NCI-H2227 treated with DMSO at 0.1 percent for 48 hours (cell line): ENCODE results near the gene SHB.
"Not testable (repeated sequence)": the region's sequence is repeated elsewhere in the genome, so short reads cannot be mapped to it uniquely, and the experiment has no call there.

Source experiments
- DNase-seq: peaks from one replicate; lab custom pipeline; 2025; lab: John Stamatoyannopoulos, UW

The SHB gene

DNA sequence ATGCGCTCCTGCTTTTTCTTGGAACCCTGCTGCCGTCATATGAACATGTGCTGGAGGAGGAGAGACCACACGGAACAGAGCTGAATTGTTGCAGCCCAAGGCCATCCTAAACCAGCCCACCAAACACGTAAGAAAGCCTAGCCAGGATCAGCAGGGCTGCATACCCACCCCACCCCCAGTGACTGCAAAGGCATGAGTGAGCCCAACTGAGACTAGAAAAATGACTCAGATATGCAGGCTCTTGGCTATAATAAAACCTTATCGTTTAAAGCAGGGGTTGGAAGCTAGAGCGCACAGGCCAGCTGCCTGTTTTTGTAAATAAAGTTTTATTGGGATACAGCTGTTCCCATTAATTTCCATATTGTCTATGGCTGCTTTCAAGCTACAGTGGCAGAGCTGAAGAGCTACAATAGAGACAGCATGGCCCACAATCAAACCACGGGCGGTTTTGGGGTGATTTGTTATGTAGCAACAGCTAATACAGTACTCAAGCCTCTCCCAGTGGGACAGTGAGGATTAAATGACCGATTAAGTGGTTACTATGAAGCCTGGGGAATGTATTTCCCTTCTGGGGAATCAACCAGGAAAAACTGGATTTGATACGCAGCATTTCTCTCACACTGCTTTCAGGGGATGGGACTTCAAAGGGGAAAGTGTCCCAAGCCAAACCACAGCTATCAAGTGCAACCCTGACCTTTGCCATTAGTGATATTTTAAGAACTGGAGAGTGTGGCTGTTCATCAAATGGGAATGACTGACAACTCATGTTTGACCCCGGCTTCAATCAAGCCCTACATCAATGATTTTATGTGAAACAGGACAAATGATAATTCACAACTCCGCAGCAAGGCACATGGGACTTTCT, 6.3 kb downstream of the SHB start:
- no peak for DNase-seq

DNA sequence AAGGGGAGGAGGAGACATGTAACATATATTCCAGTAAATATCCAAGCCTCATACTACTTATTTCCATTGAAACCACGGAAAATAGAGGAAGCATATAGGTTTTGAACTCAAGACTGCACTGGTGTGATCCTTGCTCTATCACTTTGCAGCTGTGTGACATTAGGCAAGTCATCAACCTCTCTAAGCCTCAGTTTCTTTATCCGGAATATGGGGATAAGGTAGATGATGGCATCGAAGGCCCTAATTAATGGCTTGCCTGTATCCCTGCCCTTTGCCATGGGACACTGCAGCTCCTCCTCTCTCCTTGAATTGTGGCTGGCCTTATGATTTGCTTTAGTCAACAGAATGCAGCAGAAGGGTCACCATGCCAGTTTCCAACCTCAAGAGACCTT, 6.9 kb downstream of the SHB start:
- DNase-seq = no peak

DNA sequence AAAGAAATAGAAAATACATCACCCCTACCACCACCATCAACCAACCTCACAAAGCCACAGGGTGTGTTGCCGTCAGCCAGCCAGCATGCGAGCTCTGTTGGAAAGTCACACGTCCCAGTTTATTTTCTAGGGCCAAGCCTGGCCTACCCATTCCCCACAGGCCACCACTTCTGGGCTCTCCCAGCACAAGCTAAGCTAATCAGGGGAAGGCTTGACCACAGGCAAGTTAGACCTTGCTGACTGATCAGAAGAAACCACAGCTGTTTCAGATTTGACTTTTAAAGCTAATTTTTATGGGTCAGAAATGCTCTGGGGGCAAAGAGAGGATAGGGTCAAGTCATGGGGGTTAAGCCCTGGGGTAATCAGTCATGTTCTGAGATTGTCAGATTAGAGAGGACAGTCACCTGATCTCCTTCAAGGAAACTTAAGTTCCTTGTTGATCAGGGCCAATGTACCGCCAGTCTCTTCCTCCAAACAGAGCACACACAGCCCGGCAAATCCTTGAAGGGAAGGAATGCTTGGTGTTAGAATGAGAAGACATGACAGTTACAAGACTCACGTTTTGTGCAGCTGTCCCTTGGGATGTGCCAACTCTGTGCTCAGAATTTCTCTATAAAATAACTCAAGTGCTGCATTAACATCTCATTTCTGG, 7.6 kb downstream of the SHB start:
- DNase-seq = no peak

DNA sequence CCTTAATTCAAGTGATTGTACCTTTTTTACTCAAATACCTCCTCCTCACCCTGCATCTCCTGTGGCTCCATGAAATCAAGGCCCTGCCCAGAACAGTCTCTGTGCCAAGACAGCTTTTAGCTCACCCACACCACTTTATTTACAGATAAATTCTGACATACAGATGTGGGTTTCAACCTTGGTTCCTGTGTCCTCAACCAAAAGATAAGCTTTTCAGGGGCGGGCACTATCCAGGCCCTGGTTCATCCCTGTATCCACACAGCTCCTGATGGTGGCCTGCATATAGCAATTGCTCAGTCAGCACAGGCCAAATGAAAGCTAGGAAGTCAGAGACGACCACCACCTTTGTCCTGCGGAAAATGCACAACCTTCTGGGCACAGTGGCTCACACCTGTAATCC, 8.3 kb downstream of the SHB start:
- DNase-seq = no peak

DNA sequence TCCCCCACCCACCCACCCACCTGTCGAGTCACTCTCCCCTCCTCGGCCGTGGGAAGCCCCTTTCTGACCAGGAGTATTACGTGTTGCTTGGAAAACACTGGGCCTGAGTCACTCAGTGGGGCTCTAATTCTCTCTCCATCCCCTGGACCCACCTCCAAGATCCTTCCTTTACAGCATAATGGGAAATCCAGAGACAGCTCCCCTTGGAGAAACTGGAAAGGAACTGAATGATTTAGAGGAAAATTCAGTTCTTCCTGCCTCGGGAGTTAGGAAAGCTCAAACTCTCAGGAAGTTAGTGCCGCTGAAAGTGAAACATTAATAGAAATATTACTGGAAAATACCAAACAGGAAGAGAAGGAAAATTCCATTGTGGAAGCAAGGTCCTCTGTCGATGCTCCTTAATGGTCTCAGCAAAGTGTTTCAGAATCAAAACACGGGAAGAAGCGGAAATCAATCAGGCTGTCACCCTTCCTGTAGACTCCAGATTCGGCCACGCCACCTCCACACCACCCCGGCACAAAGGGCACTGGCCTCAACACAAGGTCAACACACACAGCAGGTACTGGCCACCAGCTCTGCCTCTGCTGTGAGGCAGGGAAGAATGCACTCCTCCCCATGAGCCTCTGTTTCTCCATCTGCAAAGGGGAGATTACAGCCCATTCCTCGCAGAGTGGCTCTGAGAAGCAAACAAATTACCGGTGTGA, 9.6 kb downstream of the SHB start:
- DNase-seq = no peak

DNA sequence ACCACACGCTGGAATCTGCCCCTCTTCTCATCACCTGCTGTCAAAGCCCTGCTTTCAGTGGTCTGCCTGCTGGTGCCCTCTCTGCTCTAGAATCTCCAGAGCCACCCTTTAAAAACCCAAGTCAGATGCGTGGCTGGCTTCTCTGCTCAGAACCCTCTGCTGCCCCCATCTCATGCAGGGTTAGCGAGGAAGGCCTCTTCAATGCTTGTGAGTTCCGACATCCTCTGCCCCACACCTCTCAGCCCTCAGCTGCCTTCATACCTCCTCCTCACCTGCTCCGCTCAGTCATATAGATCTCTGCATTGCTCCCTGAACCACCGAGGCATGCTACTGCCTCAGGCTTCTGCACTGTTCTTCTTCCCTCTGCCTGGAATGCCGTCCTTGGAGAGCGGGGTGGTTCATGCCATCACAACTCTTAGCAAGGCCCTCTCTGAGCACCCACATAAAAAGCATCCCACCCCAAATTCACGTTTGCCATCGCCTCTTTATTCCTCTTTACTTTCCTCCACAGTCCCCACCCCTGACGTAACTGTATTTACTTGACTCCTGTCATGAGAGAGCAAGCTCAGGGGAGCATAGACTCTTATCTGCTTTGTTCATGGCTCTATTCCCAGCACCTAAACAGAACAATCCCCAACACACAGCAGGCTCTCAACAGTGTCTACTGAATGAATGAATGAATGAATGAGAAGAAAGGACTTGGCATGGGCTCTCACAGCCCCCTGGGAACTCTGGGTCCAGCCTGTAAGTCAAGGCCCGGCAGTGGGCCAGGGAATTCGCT, 10.4 kb downstream of the SHB start:
- DNase-seq = no peak

DNA sequence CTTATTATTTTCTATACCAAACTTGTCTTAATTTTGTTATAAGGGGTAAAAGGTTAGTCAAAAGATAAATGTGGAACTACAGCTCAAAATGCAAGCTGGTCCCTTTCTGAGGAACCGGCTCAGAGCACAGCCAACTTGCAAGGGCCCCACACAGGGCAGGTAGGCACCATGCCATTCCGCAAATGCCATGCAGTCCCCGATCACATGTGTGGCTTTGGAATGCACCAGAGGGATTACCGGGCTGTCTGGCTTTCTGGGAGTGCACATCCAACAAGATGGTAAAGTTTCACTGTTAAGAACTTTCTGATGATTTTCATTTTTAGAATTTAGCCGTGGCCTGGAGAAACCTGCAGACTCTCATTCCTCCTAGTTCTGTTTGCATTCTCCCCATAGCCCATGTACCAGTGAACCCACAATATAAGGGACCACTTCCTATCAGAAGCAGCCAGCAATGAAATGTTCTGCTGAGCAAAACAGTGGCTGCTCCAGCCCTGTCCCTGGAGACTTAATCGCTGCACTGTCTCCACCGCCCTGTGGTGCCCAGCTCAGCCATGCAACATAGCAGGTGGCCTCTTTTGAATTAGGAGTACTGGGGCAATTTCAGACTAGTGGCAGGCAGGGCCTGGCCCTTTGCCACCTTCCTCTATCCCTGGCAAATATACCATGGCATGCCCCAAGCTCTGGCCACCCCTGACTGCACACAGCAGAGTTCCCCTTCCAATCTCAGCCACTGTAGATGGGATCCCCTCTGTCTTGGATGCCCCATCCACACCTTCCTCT, 11.4 kb downstream of the SHB start:
- no peak for DNase-seq

DNA sequence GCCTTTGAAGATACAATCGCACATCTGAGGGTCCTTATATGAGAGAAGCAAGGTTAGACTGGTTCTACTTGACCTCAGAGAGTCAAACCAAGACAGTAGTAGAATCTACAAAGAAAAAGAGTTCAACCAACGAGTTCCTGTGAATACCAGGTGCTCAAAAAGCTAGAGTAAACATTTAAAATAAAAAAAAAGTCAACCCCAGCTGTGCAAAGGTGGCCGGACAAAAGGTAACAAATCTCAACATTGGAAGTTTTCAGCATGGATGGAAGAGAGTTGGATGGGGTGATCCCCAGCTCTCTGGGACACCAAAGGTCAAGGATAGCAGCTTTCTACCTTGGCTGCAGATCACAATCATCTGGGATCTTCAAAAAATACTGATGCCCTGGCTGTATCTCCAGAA, 14.4 kb downstream of the SHB start:
- no peak for DNase-seq

DNA sequence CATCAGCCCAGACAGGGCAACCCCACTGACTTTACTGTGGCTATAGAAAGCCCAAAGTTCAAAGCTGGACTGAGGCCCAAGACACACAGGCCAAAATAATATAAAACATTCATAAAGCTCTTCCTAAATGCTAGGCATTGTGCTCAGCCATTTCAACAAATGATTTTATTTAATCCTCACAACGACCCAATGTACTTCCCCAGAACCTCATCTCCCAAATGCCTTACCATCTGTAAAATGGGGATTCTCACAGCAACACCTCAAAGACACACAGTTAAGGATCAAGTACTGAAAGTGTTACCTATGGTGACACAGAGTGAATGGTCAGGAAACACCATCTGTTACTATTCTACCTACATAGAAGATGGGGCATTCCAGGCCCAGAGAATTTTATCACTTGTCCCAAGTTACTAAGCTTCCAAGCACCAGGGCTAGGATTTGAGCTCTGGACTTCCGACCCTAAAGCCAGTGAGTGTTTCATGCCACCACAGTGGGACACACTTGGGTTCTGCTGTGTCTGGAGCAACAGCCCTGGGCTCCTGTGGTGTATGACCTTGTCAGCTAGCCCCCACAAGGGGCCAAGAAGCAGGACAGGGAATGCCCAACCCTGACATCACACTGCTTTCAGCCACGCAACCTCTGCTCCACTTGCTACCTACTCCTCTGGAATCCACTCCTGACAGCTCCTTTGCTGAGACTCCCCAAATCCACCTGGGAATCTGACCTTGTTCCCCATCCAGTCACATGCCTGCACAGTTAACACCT, 15.1 kb downstream of the SHB start:
- DNase-seq = no peak

DNA sequence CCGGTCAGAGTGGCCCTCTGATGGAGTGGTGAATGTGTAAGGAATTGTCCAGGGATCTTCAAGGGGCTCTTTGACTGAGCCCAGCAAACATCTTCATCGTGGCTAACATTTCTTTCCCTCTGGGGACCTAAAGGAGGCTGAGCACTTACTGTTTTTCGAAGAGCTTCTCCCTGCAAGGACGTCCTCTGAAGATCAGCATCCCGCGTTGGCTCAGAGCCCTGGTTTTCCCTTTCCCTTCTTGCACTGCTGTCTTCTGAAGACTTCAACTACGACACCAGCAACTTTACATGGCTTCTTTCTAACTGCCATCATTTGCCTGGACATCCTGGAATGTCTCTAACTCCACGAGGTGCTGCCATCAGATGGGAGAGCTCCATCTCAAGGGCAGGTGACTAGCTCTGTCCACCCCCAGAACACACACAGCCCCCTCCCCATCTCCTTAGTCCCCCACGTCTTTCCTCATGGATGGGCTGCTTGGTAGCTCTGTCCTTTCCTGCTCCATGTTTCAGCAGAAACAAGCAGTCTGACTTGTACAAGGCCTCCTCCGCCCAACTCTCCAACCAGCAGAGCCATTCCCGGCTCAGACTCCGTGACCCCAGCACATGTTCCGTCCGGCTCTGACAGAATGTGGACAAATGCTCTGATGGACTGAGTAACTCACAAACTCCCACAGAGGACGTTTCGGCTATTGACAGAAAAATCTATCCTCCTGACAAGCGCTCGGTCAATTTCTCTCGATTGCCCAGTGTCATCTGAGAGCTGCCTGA, 17.1 kb downstream of the SHB start:
- no peak for DNase-seq

DNA sequence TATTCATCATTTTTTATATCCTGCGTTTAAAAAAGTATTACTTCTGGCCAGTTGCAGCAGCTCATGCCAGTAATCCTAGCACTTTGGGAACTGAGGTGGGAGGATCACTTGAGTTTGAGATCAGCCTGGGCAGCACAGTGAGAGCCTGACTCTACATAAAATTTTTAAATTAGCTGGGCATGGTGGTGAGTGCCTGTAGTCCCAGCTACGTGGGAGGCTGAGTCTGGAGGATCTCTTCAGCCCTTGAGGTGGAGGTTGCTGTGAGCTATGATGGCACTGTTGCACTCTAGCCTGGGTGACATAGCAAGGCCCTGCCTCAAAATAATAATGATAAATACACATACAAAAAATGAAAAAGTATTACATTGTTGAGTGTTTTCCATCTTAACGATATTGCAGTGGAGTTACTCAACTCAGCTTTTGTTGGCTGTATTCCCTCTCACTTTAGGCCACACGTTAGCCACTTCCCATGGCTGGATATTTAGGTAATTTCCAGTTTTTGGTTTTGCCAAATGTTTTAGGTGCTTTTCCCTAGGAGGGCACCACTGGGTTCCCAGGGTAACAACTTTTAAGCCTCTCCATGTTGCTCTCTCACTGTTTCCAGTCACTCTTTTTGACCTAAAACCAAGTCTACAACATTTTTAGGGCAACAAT, 20.6 kb downstream of the SHB start:
- no peak for DNase-seq

DNA sequence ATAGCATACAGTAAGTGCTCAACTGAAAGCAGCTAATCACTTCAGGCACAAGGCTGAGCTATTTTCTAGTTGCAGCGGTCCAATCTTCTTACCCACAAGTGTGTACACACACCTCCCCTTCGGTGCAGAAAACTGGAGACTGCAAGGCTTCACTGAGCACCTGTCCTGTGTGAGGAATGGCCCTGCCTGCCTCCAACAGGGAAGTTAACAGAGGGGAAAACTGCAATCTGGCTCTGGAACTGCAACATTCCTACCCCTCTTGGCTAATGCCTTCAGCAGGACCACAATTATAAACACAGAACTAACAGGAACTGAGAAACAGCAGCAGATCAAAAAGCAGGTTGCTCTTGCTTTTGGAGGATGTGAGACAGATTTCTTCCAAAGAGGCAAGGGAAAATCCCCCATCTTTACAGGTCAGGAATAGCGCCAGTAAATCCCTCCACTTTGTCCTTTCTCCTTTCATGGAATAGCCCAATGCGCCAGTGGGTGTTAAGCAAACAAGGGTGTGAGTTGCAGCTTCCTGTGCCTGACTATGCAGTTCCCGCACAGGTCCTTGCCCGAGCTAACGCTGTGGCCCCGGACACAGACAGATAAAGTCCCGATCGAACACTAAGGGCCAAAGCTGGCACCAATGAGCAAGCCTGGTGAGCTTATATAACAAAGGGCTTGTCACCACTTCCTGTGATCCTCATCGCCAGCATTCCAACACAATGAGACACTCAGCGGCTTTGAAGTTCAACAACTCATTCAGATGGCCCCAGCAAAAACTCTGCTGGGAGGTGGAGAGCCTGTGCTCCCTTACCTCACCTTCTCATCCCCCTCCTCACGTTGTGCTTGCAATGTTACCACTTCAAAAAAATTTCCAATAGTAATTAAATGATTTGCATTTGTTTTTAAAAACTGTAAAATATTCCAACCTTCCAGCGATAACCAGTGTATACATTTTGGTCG, 21.5 kb downstream of the SHB start:
- no peak for DNase-seq

DNA sequence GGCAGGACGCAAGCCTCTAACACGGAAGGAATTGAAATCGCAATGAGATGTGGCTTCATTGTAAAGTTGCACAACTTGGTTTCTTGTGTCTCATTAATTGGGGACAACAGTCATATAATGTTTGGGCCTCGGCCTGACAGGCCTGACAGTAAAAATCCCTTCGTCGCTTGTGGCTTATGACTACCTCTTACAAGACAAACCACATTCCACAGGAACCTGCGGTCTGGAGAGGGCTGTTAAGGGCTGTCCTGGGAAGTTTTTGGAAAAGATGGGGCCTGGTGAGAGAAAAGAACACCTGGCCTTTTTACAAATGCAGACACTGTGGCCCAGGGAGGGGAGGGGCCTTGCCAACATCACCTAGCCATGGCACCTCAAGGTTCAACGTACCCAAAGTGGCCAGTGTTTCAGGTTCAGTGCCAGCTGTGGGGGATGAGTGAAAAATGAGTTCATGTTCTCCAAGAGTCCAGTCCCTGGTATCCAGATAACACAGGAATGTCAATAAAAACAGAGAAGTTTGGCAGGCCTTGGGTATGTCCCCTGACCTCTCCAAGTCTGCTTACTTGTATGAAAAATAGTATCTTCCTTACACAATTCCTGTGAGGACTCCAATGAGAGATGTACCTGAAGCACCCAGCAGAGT, 22.2 kb downstream of the SHB start:
- DNase-seq = no peak

DNA sequence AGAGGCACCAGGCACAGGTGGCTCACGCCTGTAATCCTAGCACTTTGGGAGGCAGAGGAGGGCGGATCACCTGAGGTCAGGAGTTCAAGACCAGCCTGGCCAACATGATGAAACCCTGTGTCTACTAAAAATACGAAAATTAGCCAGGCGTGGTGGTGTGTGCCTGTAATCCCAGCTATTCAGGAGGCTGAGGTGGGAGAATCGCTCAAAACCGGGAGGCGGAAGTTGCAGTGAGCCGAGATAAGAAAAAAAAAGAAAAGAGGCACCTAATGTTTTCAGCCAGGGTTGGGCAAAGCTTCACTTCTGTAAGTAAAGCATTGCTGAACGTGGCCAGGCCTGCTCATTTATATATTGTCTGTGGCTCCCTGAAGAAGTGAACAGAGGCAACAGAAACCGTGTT, 23.1 kb downstream of the SHB start:
- not testable (repeated sequence) for DNase-seq

DNA sequence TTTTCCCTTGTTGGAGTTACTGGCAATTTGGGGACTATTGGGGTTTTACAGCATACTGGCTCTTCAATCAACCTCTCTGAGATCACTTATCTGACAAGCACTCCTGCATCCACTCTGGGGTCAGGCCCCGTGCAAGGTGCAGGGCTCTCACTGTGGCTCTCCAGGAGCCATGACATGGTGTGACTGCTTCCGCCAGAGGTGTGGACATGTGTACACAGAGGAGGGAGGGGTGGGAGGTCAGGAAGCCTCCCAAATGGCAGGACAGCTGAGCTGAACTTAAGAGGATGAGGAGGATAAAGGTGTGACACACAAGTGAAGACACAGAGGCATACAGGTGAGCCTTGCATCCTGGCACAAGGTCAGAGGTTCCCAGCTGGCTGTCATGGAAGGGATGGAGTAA, 24.3 kb downstream of the SHB start:
- no peak for DNase-seq

DNA sequence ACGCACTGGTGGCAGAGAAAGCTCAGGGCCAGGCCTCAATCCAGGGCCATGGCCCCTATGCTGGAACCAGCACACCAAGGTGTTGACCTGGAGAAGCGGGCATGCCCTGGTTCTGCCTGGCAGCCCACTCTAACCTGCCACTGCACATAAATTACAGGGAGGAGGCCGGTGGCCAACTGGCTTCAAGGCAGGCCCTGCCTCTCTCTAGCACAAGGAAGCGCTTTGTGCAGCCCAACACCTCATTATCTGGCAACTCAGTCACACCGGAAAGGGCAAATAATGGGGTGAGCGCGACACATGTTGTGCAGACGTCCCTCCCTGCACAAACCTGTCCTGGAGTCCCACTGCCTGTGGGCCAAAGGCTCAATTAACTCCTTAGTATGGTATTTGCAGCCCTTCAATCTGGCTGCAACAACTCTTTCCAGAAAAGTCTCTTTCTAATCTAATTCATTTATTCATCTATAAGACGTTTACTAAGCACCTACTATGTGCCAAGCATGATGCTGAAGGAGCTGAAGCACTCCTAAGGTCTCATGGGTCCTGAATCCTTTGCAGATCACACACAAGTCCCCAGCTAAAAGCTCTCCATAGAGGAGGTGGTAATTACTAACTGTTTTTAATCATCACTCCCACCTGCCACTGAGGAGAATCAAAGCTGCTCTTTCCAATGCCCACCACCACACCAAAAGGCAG, 24.9 kb downstream of the SHB start:
- no peak for DNase-seq
